GM13977 (cell line): ENCODE measurements around the gene PRSS56.
"Not testable (repeated sequence)": the region's sequence is repeated elsewhere in the genome, so short reads cannot be mapped to it uniquely, and the experiment has no call there.

Experiments
- DNase-seq: peaks from one replicate; pipeline ENCODE4 v3.0.0; 2012; ENCODE audit warnings: low spot score
- CTCF ChIP-seq: IDR thresholded peaks from 2 replicates; pipeline ENCODE4 v1.5.1; 2012; ENCODE audit warnings: mild to moderate bottlenecking, control low read depth; ENCODE audit not compliant: insufficient read depth; ENCODE audit errors: extremely low read depth, missing control alignments
- in situ Hi-C: fragments of 300-500 bp; cut with MboI; formaldehyde crosslinking; loops from one replicate; pipeline ENCODE4 v1.12.0; 2022; ENCODE audit warnings: low sequenced_read_pairs, low pct_unique_long_range_greater_than_20kb, mixed read lengths, inconsistent platforms; ENCODE audit not compliant: unreplicated experiment

PRSS56 gene

GRCh38 chr2:232532419-232532818 lies 12.2 kb downstream of the PRSS56 start:
- in situ Hi-C loops, result no loop called here
- no peak for DNase-seq
- no peak for TF ChIP-seq CTCF

GRCh38 chr2:232532821-232533220 lies 12.6 kb downstream of the PRSS56 start:
- in situ Hi-C loops, DNase-seq: not testable (repeated sequence)

- in situ Hi-C loops, result no loop called here
- DNase-seq, result no peak
- no peak for TF ChIP-seq CTCF
Measured at GRCh38 chr2:232533944-232534710, 13.9 kb downstream of the PRSS56 start.

- DNase-seq, result no peak
- no peak for TF ChIP-seq CTCF
- in situ Hi-C loops, result no loop called here
Measured at GRCh38 chr2:232534940-232535651, 14.9 kb downstream of the PRSS56 start.

- no peak for DNase-seq
- TF ChIP-seq CTCF, result no peak
- in situ Hi-C loops, result no loop called here
Measured at GRCh38 chr2:232535761-232536530, 15.8 kb downstream of the PRSS56 start.

GRCh38 chr2:232537079-232537478 lies 16.9 kb downstream of the PRSS56 start:
- TF ChIP-seq CTCF, result peak; percentile 44
- DNase-seq, result no peak
- in situ Hi-C loops, result no loop called here
